Lower leg skin (tissue), 3 donors: ENCODE results near the gene WDR11.

Source experiments
- CTCF ChIP-seq, 3 donors: fragments of 450-650 bp; IDR thresholded peaks; one replicate each; pipeline ENCODE4 v1.5.1; 2016; ENCODE audit warnings: antibody characterized with exemption in 3 of 3, mild to moderate bottlenecking in 3 of 3, moderate library complexity in 2 of 3
- POLR2A ChIP-seq, 2 donors: fragments of 450-650 bp; IDR thresholded peaks; one replicate each; pipeline ENCODE4 v1.6.1; 2016 to 2017; ENCODE audit warnings: antibody characterized with exemption in 2 of 2, mild to moderate bottlenecking in 1 of 2, moderate library complexity in 1 of 2

- TF ChIP-seq POLR2A (IDR thresholded peaks at IDR 0.05) (no peak), CTCF (IDR thresholded peaks at IDR 0.05) (no peak)
These were observed 94.7 kb downstream of the WDR11 start for GRCh38 chr10:120945801-120946302.
